Skeletal muscle satellite cell (primary cell): ENCODE data around the gene MAGI2.
"Not testable (repeated sequence)": the region's sequence is repeated elsewhere in the genome, so short reads cannot be mapped to it uniquely, and the experiment has no call there.

ENCODE experiments used
- H3K27me3 ChIP-seq: 2 replicates; pipeline ENCODE4 v1.7.0; 2013; ENCODE audit warnings: low read length; ENCODE audit not compliant: control insufficient read depth, insufficient read depth
- H3K36me3 ChIP-seq: 2 replicates; pipeline ENCODE4 v1.7.0; 2013; ENCODE audit warnings: mild to moderate bottlenecking, control low read depth, low read length; ENCODE audit not compliant: insufficient read depth
- H3K4me1 ChIP-seq: 2 replicates; pipeline ENCODE4 v1.7.0; 2013; ENCODE audit warnings: low read length; ENCODE audit not compliant: control insufficient read depth, insufficient read depth
- H3K4me2 ChIP-seq: 2 replicates; pipeline ENCODE4 v1.7.0; 2013; ENCODE audit warnings: mild to moderate bottlenecking, low read length
- H3K4me3 ChIP-seq: 2 replicates; pipeline ENCODE4 v1.7.0; 2013; ENCODE audit warnings: low read length
- H3K9ac ChIP-seq: 2 replicates; pipeline ENCODE4 v1.7.0; 2013; ENCODE audit warnings: mild to moderate bottlenecking, low read depth, low read length, moderate library complexity
- H3K9me3 ChIP-seq: replicated peaks from 2 replicates; pipeline ENCODE4 v1.7.0; 2013; ENCODE audit warnings: mild to moderate bottlenecking, control low read depth, low read length

The MAGI2 gene

DNA sequence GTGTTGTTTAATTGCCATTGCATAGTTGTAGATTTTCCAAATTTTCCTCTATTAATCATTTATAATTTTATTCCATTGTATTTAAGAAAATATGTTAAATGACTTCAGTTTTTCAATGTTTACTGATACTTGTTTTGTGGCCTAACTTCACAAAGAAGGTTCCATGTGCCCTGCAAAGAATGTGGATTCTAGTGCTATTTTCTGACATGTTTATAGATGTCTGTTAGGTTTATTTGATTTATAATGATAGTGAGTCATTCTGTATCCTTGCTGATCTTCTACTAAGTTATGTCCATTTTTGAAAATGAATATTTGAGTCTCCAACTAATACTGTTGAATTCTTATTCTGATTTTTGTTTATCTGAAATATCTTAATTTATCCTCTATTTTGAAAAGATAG lies 369.0 kb downstream of the MAGI2 start:
- Histone ChIP-seq H3K36me3 (no peaks in the 10 kb centered on the region), H3K27me3 (no peaks in the 10 kb centered on the region), H3K9ac (no peak overlapping the region), H3K4me2 (no peak overlapping the region), H3K9me3 (no peaks in the 10 kb centered on the region), H3K4me3 (no peak overlapping the region), H3K4me1 (no peaks in the 10 kb centered on the region)

DNA sequence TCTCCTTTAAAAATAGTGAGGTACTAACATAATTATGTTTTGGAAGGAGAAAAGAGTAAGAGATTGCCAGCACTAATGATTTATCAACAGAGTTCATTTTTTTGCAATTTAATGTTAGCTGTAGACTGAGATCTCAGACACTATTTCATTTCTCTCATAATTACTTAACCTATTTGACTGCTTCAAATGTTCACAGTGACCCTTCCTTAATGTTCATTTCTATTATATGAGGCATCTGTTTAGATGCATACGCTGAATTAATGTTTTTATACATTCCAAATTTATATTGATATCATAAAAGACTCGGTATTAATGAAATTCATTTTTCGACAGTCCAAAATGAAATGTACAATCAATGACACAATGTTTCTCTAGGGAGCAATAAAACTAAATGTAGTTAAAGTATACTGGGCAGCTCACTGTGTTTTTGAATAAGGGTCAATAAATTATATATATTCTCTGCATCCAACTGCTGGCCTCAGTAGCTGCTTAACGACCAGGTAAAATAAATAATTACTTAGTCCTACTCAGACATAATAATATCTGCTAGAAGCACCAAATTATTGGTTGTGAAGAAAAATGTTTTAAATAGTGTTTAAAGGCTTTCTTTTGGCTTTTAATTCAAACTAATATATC lies 373.4 kb downstream of the MAGI2 start:
- H3K9me3 ChIP-seq, result no peaks in the 10 kb centered on the region
- H3K4me2 ChIP-seq, result no peak overlapping the region
- H3K4me1 ChIP-seq, result no peaks in the 10 kb centered on the region
- no peak overlapping the region for H3K9ac ChIP-seq
- H3K36me3 ChIP-seq, result no peaks in the 10 kb centered on the region
- no peak overlapping the region for H3K4me3 ChIP-seq
- H3K27me3 ChIP-seq, result no peaks in the 10 kb centered on the region

DNA sequence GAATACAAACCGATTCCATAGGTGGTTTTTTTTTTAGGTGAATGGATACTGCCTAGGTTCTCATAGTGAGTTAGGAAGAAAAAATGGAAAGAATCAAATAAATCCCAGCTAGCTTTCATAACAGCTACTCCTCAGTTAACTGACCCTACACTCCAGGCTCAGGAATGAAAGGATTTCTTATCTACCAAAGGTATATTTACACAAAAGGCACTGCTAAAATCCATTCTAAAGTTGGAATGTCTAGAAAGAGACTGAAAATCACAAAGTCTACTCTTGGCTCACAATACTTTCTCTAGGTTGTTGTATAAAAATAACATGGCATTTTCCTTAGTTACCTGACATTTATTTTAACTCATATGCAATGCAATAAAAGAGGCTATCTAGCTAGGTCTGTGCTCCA lies 375.2 kb downstream of the MAGI2 start:
- Histone ChIP-seq H3K36me3 (no peaks in the 10 kb centered on the region), H3K4me1 (no peaks in the 10 kb centered on the region), H3K27me3 (no peaks in the 10 kb centered on the region), H3K4me3 (no peak overlapping the region), H3K9ac (no peak overlapping the region), H3K4me2 (no peak overlapping the region), H3K9me3 (no peaks in the 10 kb centered on the region)

- not testable (repeated sequence) for H3K9me3 ChIP-seq, H3K9ac ChIP-seq, H3K27me3 ChIP-seq, H3K36me3 ChIP-seq, H3K4me1 ChIP-seq, H3K4me3 ChIP-seq, H3K4me2 ChIP-seq
These were observed 382.3 kb downstream of the MAGI2 start for GRCh38 chr7:79071187-79071586.

DNA sequence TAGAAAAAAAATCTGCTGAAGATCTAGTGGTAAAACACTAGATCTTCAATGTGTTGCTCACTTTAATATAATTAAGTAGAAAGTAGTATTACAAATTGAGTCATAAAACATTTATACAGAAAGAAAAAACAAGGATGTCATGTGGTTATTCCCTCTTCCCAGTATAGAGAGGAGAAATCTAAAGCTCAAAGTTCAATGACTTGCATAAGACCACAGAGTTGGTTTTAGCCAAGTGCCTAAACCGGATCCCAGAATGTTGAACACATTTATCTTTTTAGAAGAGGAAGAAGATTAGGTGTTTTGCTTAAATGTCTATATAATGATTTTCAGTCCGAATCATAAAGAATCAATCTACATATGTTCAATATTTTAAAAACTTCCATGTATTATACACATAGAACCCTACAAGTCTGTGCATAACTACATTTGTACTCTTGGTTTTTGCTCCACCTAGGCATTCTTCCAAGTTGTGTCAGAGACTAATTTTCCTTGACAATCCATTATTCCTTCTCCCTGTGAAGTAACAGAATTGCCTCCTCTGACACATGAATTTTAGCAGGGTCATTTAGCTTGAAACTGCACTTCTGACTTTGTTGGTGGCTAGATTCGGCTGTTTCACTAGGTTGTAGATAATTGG lies 389.2 kb downstream of the MAGI2 start:
- Histone ChIP-seq H3K9me3 (no peaks in the 10 kb centered on the region), H3K4me1 (no peaks in the 10 kb centered on the region), H3K4me3 (no peak overlapping the region), H3K36me3 (no peaks in the 10 kb centered on the region), H3K4me2 (no peak overlapping the region), H3K27me3 (no peaks in the 10 kb centered on the region), H3K9ac (no peak overlapping the region)

DNA sequence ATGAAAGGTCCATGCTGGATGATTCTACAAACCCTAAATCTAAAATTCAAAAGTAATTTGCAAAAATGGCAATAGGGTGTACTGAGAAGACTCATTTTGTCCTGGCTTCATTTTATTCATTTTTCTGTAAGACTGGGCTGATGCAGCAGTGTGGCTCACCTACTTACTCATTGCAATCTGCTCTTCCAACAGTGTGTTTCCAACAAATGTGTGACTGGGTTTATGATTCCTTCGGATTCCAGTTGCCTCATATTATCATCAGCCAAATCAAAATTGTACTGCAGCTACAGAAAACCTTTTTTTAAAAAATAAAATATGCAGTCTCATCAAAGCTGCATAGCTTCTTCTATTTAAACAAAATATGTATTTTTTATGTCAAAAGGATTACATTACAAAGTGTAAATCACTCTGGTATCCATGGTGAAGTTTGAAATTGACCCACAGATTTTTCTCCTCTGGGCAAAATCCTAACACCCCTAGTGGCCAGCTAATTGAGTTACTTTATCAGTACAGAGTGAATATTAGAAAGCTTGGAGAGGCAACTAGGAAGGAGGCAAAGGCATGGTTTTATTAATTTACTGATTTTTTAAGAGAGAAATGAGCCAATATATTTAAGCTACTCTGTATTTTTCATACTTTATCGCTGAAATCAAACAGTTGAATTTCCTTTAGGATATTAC lies 390.3 kb downstream of the MAGI2 start:
- H3K27me3 ChIP-seq, result no peaks in the 10 kb centered on the region
- H3K4me3 ChIP-seq, result no peak overlapping the region
- H3K36me3 ChIP-seq, result no peaks in the 10 kb centered on the region
- H3K9me3 ChIP-seq, result no peaks in the 10 kb centered on the region
- H3K4me2 ChIP-seq, result no peak overlapping the region
- no peak overlapping the region for H3K9ac ChIP-seq
- H3K4me1 ChIP-seq, result no peaks in the 10 kb centered on the region

- H3K9me3 ChIP-seq, result no peaks in the 10 kb centered on the region
- no peaks in the 10 kb centered on the region for H3K36me3 ChIP-seq
- no peaks in the 10 kb centered on the region for H3K4me1 ChIP-seq
- no peak overlapping the region for H3K9ac ChIP-seq
- H3K27me3 ChIP-seq, result no peaks in the 10 kb centered on the region
- H3K4me3 ChIP-seq, result no peak overlapping the region
- H3K4me2 ChIP-seq, result no peak overlapping the region
These were observed 393.0 kb downstream of the MAGI2 start for GRCh38 chr7:79060498-79060897.

DNA sequence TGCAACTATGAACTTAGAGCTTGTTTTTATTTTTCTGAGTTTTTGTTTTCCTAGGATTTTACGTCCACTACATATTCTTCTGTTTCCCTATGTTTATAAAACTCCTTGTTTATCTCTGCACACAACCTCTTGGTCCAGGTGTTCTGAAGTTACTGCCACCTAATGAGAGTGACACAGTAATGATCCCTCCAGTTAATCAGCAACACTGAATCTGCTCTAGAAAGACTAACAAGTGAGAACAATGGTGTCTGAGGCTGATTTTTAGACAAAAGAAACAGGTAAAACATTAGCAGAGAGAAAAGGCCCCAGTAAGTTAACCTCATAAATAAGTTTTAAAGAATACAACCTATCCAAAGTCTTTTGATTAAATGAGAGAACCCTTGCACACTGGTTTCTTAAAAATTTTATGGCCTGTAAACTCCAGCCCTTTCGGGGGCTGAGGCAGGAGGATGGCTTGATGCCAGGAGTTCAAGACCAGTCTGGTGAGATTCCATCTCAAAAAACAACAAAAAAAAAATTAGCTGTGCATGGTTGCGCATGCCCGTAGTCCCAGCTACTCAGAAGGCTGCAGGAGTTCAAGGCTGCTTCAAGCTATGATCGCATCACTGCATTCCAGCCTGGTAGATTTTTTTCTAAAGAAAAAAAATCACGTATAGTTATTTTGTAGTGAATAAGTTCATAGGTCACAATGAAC lies 397.6 kb downstream of the MAGI2 start:
- H3K36me3 ChIP-seq, result no peaks in the 10 kb centered on the region
- no peaks in the 10 kb centered on the region for H3K9me3 ChIP-seq
- H3K4me3 ChIP-seq, result no peak overlapping the region
- H3K9ac ChIP-seq, result no peak overlapping the region
- no peaks in the 10 kb centered on the region for H3K4me1 ChIP-seq
- H3K4me2 ChIP-seq, result no peak overlapping the region
- H3K27me3 ChIP-seq, result no peaks in the 10 kb centered on the region

GRCh38 chr7:79051915-79052314 lies 401.6 kb downstream of the MAGI2 start:
- Histone ChIP-seq H3K4me3 (no peak overlapping the region), H3K27me3 (no peaks in the 10 kb centered on the region), H3K4me2 (no peak overlapping the region), H3K9me3 (no peaks in the 10 kb centered on the region), H3K4me1 (peaks cover 4% of the 10 kb centered on the region), H3K36me3 (no peaks in the 10 kb centered on the region), H3K9ac (no peak overlapping the region)

GRCh38 chr7:79050603-79051002 lies 402.9 kb downstream of the MAGI2 start:
- Histone ChIP-seq H3K36me3 (no peaks in the 10 kb centered on the region), H3K4me1 (peaks cover 4% of the 10 kb centered on the region), H3K4me3 (no peak overlapping the region), H3K4me2 (no peak overlapping the region), H3K27me3 (no peaks in the 10 kb centered on the region), H3K9me3 (no peaks in the 10 kb centered on the region), H3K9ac (no peak overlapping the region)

GRCh38 chr7:79046061-79046460 lies 407.4 kb downstream of the MAGI2 start:
- no peaks in the 10 kb centered on the region for H3K36me3 ChIP-seq
- peaks cover 4% of the 10 kb centered on the region for H3K4me1 ChIP-seq

More at GRCh38 chr7:79046061-79046460, 407.4 kb downstream of the MAGI2 start:
- no peak overlapping the region for H3K4me2 ChIP-seq
- no peaks in the 10 kb centered on the region for H3K27me3 ChIP-seq
- H3K9ac ChIP-seq, result no peak overlapping the region
- H3K4me3 ChIP-seq, result no peak overlapping the region
- H3K9me3 ChIP-seq, result no peaks in the 10 kb centered on the region
